Prostate gland (tissue), 2 donors: Measurements from ENCODE around the gene KDM4B.

Experiments
- CTCF ChIP-seq, 4 experiments: fragments of 200-600 bp in 2 of 4; fragments of 450-650 bp in 2 of 4; sonication (generic) in 2 of 4; IDR thresholded peaks; 1 replicate in 3 of 4; 2 replicates in 1 of 4; pipeline ENCODE4 v1.5.1; 2016 to 2019; ENCODE audit warnings: antibody characterized with exemption in 4 of 4, mild to moderate bottlenecking in 2 of 4, moderate library complexity in 2 of 4
- POLR2AphosphoS5 ChIP-seq: sonication (generic); formaldehyde crosslinking; IDR thresholded peaks from one replicate; pipeline ENCODE4 v1.6.1; 2017; ENCODE audit warnings: antibody characterized with exemption

- TF ChIP-seq POLR2AphosphoS5 (no peak), CTCF (IDR thresholded peaks at IDR 0.05) (no peak)
Measured at GRCh38 chr19:5152013-5152763, 183.3 kb downstream of the KDM4B start.
